Keratinocyte (primary cell): ENCODE results near the gene HPSE2. TPM values are rescaled to one million over a fixed set of nuclear protein-coding genes. Genes with fewer than 3 reads are reported as not detected.

Source experiments
- DNase-seq: peaks from one replicate; pipeline ENCODE4 v3.0.0-alpha.2; 2011; ENCODE audit warnings: low read depth, missing footprints, low spot score
- FAIRE-seq: peaks from 2 replicates; lab custom pipeline; 2011; peaks lifted over from hg19 to GRCh38; lab: Jason Lieb, UNC
- H2AFZ ChIP-seq: 2 replicates; pipeline ENCODE4 v1.6.0; 2012; ENCODE audit warnings: low read length, control low read depth, inconsistent platforms; ENCODE audit not compliant: control insufficient read depth
- H3K27ac ChIP-seq: 2 replicates; pipeline ENCODE4 v1.5.1; 2011; ENCODE audit warnings: low read length; ENCODE audit not compliant: control insufficient read depth, insufficient read depth
- H3K27me3 ChIP-seq: 3 replicates; pipeline ENCODE4 v1.6.0; 2011; ENCODE audit warnings: low read length; ENCODE audit not compliant: control insufficient read depth, insufficient read depth; ENCODE audit errors: extremely low read depth
- H3K36me3 ChIP-seq, 2 experiments: 2 replicates in 1 of 2; 3 replicates in 1 of 2; pipeline ENCODE4 v1.5.1; 2011; ENCODE audit warnings: low read length in 2 of 2, mild to moderate bottlenecking in 1 of 2; ENCODE audit not compliant: control insufficient read depth in 2 of 2, insufficient read depth in 2 of 2; ENCODE audit errors: extremely low read depth in 1 of 2
- H3K4me1 ChIP-seq: 3 replicates; pipeline ENCODE4 v1.5.1; 2011; ENCODE audit warnings: low read length; ENCODE audit not compliant: control insufficient read depth, insufficient read depth; ENCODE audit errors: extremely low read depth
- H3K4me2 ChIP-seq: 3 replicates; pipeline ENCODE4 v1.6.0; 2011; ENCODE audit warnings: low read depth, low read length; ENCODE audit not compliant: control insufficient read depth, insufficient read depth; ENCODE audit errors: extremely low read depth
- H3K4me3 ChIP-seq, 3 experiments: fragments of 200-600 bp in 1 of 3; sonication (generic) in 1 of 3; 2 replicates in 2 of 3; 3 replicates in 1 of 3; pipeline ENCODE4 v1.5.1; 2011 to 2016; ENCODE audit warnings: low read length in 3 of 3, mild to moderate bottlenecking in 3 of 3, control low read depth in 2 of 3, inconsistent platforms in 1 of 3, low read depth in 1 of 3, mixed read lengths in 1 of 3, mixed run types in 1 of 3, moderate library complexity in 1 of 3; ENCODE audit not compliant: control insufficient read depth in 2 of 3, insufficient read depth in 2 of 3; ENCODE audit errors: extremely low read depth in 1 of 3
- H3K79me2 ChIP-seq: 2 replicates; pipeline ENCODE4 v1.6.0; 2012; ENCODE audit warnings: low read length; ENCODE audit not compliant: control insufficient read depth, insufficient read depth
- H3K9ac ChIP-seq: 3 replicates; pipeline ENCODE4 v1.6.0; 2011; ENCODE audit warnings: low read length; ENCODE audit not compliant: control insufficient read depth, insufficient read depth; ENCODE audit errors: extremely low read depth
- H3K9me1 ChIP-seq: 3 replicates; pipeline ENCODE4 v1.6.0; 2011; ENCODE audit warnings: low read length; ENCODE audit not compliant: control insufficient read depth, insufficient read depth; ENCODE audit errors: extremely low read depth
- H3K9me3 ChIP-seq: 2 replicates; pipeline ENCODE4 v1.5.1; 2012; ENCODE audit warnings: low read depth, low read length; ENCODE audit not compliant: control insufficient read depth
- H4K20me1 ChIP-seq: 3 replicates; pipeline ENCODE4 v1.6.0; 2011; ENCODE audit warnings: low read length; ENCODE audit not compliant: control insufficient read depth, insufficient read depth; ENCODE audit errors: extremely low read depth
- CTCF ChIP-seq, 3 experiments: IDR thresholded peaks in 1 of 3; conservative IDR thresholded peaks in 1 of 3; optimal IDR thresholded peaks in 1 of 3; 2 replicates in 2 of 3; 3 replicates in 1 of 3; pipeline versions ENCODE3 to v1.5.1; 2011; ENCODE audit warnings: low read length in 3 of 3, mild to moderate bottlenecking in 3 of 3, moderate library complexity in 2 of 3, control low read depth in 1 of 3, inconsistent platforms in 1 of 3; ENCODE audit not compliant: insufficient read depth in 2 of 3; ENCODE audit errors: extremely low read depth in 1 of 3
- EZH2 ChIP-seq: IDR thresholded peaks from one replicate; pipeline ENCODE4 v1.6.1; 2012; ENCODE audit warnings: inconsistent platforms, mild to moderate bottlenecking, low read length, moderate library complexity
- dilution Hi-C: fragments of 300-500 bp; cut with MboI; formaldehyde crosslinking; loops from one replicate; pipeline ENCODE4 v1.7.0; 2020; ENCODE audit warnings: low sequenced_read_pairs; ENCODE audit not compliant: extremely low pct_ligation_motif_present
- polyA plus RNA-seq, 5 experiments: library from polyadenylated mRNA; depleted of rRNA in 3 of 5; stranded (reverse) in 3 of 5; stranded (forward) in 1 of 5; unstranded in 1 of 5; fragments of >200 nt; gene quantifications; 1 replicate in 1 of 5; 2 replicates in 3 of 5; 3 replicates in 1 of 5; pipeline versions ENCODE4 v1.2.1 to v1.2.3, GENCODE V29; 2011 to 2012; ENCODE audit warnings: missing spikeins in 2 of 5, low read depth in 1 of 5, low replicate concordance in 1 of 5

HPSE2 gene
- polyA plus RNA-seq, 1 donor (not counting 4 experiments of a cell fraction or from before 2014, with no cell fraction given) = 0.01 TPM

GRCh38 chr10:98758463-98758862 is 477.2 kb downstream of the HPSE2 start:
- Histone ChIP-seq H3K9me3 (no peaks in the 10 kb centered on the region), H3K4me2 (no peak overlapping the region), H2AFZ (no peak overlapping the region), H3K27me3 (no peaks in the 10 kb centered on the region), H3K9me1 (no peaks in the 10 kb centered on the region), H3K4me3 (no peak overlapping the region), H4K20me1 (no peaks in the 10 kb centered on the region), H3K9ac (no peak overlapping the region), H3K79me2 (no peaks in the 10 kb centered on the region), H3K27ac (no peak overlapping the region), H3K36me3 (no peaks in the 10 kb centered on the region), H3K4me1 (no peaks in the 10 kb centered on the region)
- dilution Hi-C loops = no loop called here
- FAIRE-seq (no peak), DNase-seq (no peak)
- TF ChIP-seq CTCF (optimal IDR thresholded peaks at IDR 0.05 in 1 of 3, IDR thresholded peaks at IDR 0.05 in 1 of 3, conservative IDR thresholded peaks at IDR 0.05 in 1 of 3; ENCODE audit: extremely low read depth in 1 of 3, insufficient read depth in 2 of 3, low read length in 3 of 3) (no peak), EZH2 (no peak)

DNA sequence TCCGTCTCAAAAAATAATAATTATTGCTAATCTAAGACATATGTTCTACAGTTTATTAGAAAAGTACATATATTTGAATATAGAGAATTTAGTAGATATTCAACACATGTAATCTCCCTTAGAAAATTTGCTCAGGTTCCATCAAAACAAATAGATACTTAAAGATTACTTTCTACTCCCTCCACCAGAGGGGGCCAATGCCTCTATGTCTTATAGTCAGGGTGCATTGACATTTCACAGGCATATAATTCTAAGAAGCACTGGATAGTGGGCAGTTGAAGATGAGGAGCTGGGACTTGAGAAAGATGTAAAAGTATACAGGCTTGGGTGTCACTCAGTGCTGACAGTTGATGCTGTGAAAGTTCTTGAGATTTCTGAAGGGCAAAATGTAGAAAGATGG is 487.4 kb downstream of the HPSE2 start:
- FAIRE-seq = no peak
- H3K36me3 ChIP-seq = no peaks in the 10 kb centered on the region
- no peaks in the 10 kb centered on the region for H4K20me1 ChIP-seq
- no peaks in the 10 kb centered on the region for H3K4me1 ChIP-seq
- dilution Hi-C loops = no loop called here
- no peaks in the 10 kb centered on the region for H3K9me1 ChIP-seq
- H3K9me3 ChIP-seq = no peaks in the 10 kb centered on the region
- no peak overlapping the region for H3K9ac ChIP-seq
- H2AFZ ChIP-seq = no peak overlapping the region
- H3K4me2 ChIP-seq = no peak overlapping the region
- no peaks in the 10 kb centered on the region for H3K27me3 ChIP-seq
- peak; percentile 0 for DNase-seq
- no peak overlapping the region for H3K4me3 ChIP-seq
- no peaks in the 10 kb centered on the region for H3K79me2 ChIP-seq
- TF ChIP-seq EZH2 (no peak), CTCF (optimal IDR thresholded peaks at IDR 0.05 in 1 of 3, IDR thresholded peaks at IDR 0.05 in 1 of 3, conservative IDR thresholded peaks at IDR 0.05 in 1 of 3; ENCODE audit: extremely low read depth in 1 of 3, insufficient read depth in 2 of 3, low read length in 3 of 3) (peak in 2 of 3 experiments; percentile 19 to 28)
- no peak overlapping the region for H3K27ac ChIP-seq
